CD14-positive monocyte (primary cell): ENCODE measurements around the gene FBXL13. TPM values are rescaled to one million over a fixed set of nuclear protein-coding genes. Genes with fewer than 3 reads are reported as not detected.

Experiments used
- DNase-seq, 3 donors: peaks; one replicate each; pipeline ENCODE4 v3.0.0-alpha.2; 2011 to 2022
- H2AFZ ChIP-seq: 2 replicates; pipeline ENCODE4 v1.6.0; 2012; ENCODE audit warnings: mild to moderate bottlenecking, low read depth, low read length, inconsistent platforms; ENCODE audit not compliant: insufficient read depth, poor library complexity, severe bottlenecking
- H3K27ac ChIP-seq, 2 donors: 1 replicate in 1 of 2; 2 replicates in 1 of 2; pipeline ENCODE4 v1.5.1; 2012 to 2013; ENCODE audit warnings: low read length in 2 of 2, control low read depth in 1 of 2, inconsistent platforms in 1 of 2, low read depth in 1 of 2, mild to moderate bottlenecking in 1 of 2
- H3K27me3 ChIP-seq, 2 donors: one replicate each; pipeline versions ENCODE4 v1.6.0 to v1.6.1; 2011 to 2013; ENCODE audit warnings: low read length in 2 of 2; ENCODE audit not compliant: control insufficient read depth in 2 of 2, insufficient read depth in 2 of 2
- H3K36me3 ChIP-seq, 2 donors: replicated peaks in 1 of 2; 1 replicate in 1 of 2; 2 replicates in 1 of 2; pipeline versions ENCODE4 v1.5.1 to v1.6.1; 2012 to 2013; ENCODE audit warnings: low read length in 2 of 2, control low read depth in 1 of 2, inconsistent platforms in 1 of 2, mild to moderate bottlenecking in 1 of 2; ENCODE audit not compliant: insufficient read depth in 2 of 2, control insufficient read depth in 1 of 2
- H3K4me1 ChIP-seq, 2 donors: 1 replicate in 1 of 2; 2 replicates in 1 of 2; pipeline versions ENCODE4 v1.5.1 to v1.6.1; 2012 to 2013; ENCODE audit warnings: low read length in 2 of 2, control low read depth in 1 of 2, inconsistent platforms in 1 of 2, mild to moderate bottlenecking in 1 of 2, moderate library complexity in 1 of 2; ENCODE audit not compliant: insufficient read depth in 2 of 2, control insufficient read depth in 1 of 2
- H3K4me2 ChIP-seq: replicated peaks from 2 replicates; pipeline ENCODE3; 2012; ENCODE audit warnings: low read length, moderate library complexity, mild to moderate bottlenecking; ENCODE audit not compliant: poor library complexity, severe bottlenecking; ENCODE audit errors: extremely low read depth
- H3K4me3 ChIP-seq, 3 experiments: fragments of 200-600 bp in 1 of 3; sonication (generic) in 1 of 3; replicated peaks in 1 of 3; 1 replicate in 2 of 3; 2 replicates in 1 of 3; pipeline ENCODE4 v1.5.1; 2011 to 2013; ENCODE audit warnings: low read length in 3 of 3, mild to moderate bottlenecking in 3 of 3, control low read depth in 2 of 3, low read depth in 2 of 3, inconsistent platforms in 1 of 3, moderate library complexity in 1 of 3
- H3K79me2 ChIP-seq: 2 replicates; pipeline ENCODE4 v1.6.0; 2012; ENCODE audit warnings: mild to moderate bottlenecking, control low read depth, inconsistent platforms, low read length, moderate library complexity; ENCODE audit not compliant: insufficient read depth
- H3K9ac ChIP-seq: 2 replicates; pipeline ENCODE4 v1.6.0; 2017; ENCODE audit warnings: low read length, mild to moderate bottlenecking; ENCODE audit not compliant: insufficient read depth, poor library complexity, severe bottlenecking
- H3K9me3 ChIP-seq, 2 donors: replicated peaks in 1 of 2; 1 replicate in 1 of 2; 2 replicates in 1 of 2; pipeline versions ENCODE4 v1.5.1 to v1.6.1; 2012 to 2013; ENCODE audit warnings: low read length in 2 of 2, control low read depth in 1 of 2; ENCODE audit not compliant: control insufficient read depth in 1 of 2, insufficient read depth in 1 of 2
- H4K20me1 ChIP-seq: 2 replicates; pipeline ENCODE4 v1.6.0; 2012; ENCODE audit warnings: mild to moderate bottlenecking, low read length, control low read depth, moderate library complexity; ENCODE audit not compliant: insufficient read depth
- H3K27ac Mint-ChIP-seq, 7 donors: one replicate each; pipeline ENCODE4 v1.8.0; 2020; ENCODE audit warnings: mild to moderate bottlenecking in 7 of 7, mixed read lengths in 7 of 7, moderate library complexity in 6 of 7, inconsistent platforms in 2 of 7
- H3K27me3 Mint-ChIP-seq, 3 donors: one replicate each; pipeline ENCODE4 v1.8.0; 2021 to 2022; ENCODE audit warnings: low read depth in 3 of 3, mild to moderate bottlenecking in 3 of 3, mixed read lengths in 3 of 3, moderate library complexity in 3 of 3, inconsistent platforms in 1 of 3
- H3K36me3 Mint-ChIP-seq, 2 donors: one replicate each; pipeline ENCODE4 v1.8.0; 2020; ENCODE audit warnings: mixed read lengths in 2 of 2, inconsistent platforms in 1 of 2, mild to moderate bottlenecking in 1 of 2
- H3K4me1 Mint-ChIP-seq: one replicate; pipeline ENCODE4 v1.8.0; 2020; ENCODE audit warnings: mild to moderate bottlenecking, mixed read lengths
- H3K4me3 Mint-ChIP-seq, 2 donors: one replicate each; pipeline ENCODE4 v1.8.0; 2020; ENCODE audit warnings: mild to moderate bottlenecking in 2 of 2, mixed read lengths in 2 of 2, moderate library complexity in 1 of 2
- H3K9me3 Mint-ChIP-seq, 7 donors: one replicate each; pipeline ENCODE4 v1.8.0; 2020 to 2022; ENCODE audit warnings: mixed read lengths in 7 of 7, mild to moderate bottlenecking in 6 of 7, moderate library complexity in 6 of 7, inconsistent platforms in 2 of 7
- CTCF ChIP-seq: fragments of 200-600 bp; IDR thresholded peaks from one replicate; pipeline ENCODE4 v1.8.0; 2022; ENCODE audit warnings: antibody characterized with exemption, mild to moderate bottlenecking
- WGBS: methylation state at CpG from one replicate; pipeline ENCODE4 v1.1.5; 2013; ENCODE audit warnings: missing lambda C conversion rate; ENCODE audit not compliant: insufficient coverage; 5-methylcytosine and 5-hydroxymethylcytosine counted together
- intact Hi-C, 2 donors: fragments of 100-400 bp; cut with micrococcal nuclease; formaldehyde crosslinking; loops; one replicate each; pipeline versions ENCODE4 v1.15.0 to v1.15.1; 2023
- polyA plus RNA-seq, 3 donors: library from polyadenylated mRNA; depleted of rRNA in 1 of 3; unstranded in 2 of 3; stranded (reverse) in 1 of 3; fragments of 300-500 nt in 2 of 3; fragments of >200 nt in 1 of 3; fragmentation: Illumina TruSeq in 2 of 3; gene quantifications; 1 replicate in 2 of 3; 2 replicates in 1 of 3; pipeline ENCODE4 v1.2.3, GENCODE V29; 2012 to 2021

FBXL13 gene
- polyA plus RNA-seq, 3 donors, result 0.05 TPM; not detected in 2

DNA sequence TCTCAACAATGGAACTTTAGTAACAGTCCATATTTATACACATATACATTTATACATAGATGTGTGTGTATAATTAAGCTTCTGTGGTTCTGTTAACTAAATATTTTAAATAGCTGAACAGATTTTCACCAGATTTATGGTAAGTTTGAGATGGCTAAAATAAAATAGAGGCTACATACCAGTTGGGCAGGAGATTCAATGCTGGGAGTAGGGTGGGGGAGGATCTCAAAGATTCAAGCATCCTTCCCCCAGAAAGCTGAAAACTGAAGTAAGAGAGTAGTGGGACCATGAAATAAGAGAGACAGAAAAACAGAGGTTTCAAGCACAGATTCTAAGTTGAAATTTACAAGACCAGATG, 147.8 kb downstream of the FBXL13 start:
- no peak overlapping the region for H2AFZ ChIP-seq
- no peaks in the 10 kb centered on the region for H3K36me3 Mint-ChIP-seq
- H3K9me3 Mint-ChIP-seq, result peaks cover 0 to 7% (median 0%) of the 10 kb centered on the region in 7 donors
- no peaks in the 10 kb centered on the region for H3K79me2 ChIP-seq
- H3K27ac Mint-ChIP-seq, result no peak overlapping the region
- H3K4me3 Mint-ChIP-seq, result no peak overlapping the region
- no peak overlapping the region for H3K4me3 ChIP-seq
- no peaks in the 10 kb centered on the region for H3K27me3 ChIP-seq
- H3K4me1 ChIP-seq, result no peaks in the 10 kb centered on the region
- H3K9me3 ChIP-seq, result no peaks in the 10 kb centered on the region
- no peak overlapping the region for H3K4me2 ChIP-seq
- H4K20me1 ChIP-seq, result no peaks in the 10 kb centered on the region
- H3K27me3 Mint-ChIP-seq, result no peaks in the 10 kb centered on the region
- no peaks in the 10 kb centered on the region for H3K36me3 ChIP-seq
- intact Hi-C loops, result no loop called here
- no peak for DNase-seq
- no peaks in the 10 kb centered on the region for H3K4me1 Mint-ChIP-seq
- no peak for TF ChIP-seq CTCF
- H3K9ac ChIP-seq, result no peak overlapping the region
- H3K27ac ChIP-seq, result no peak overlapping the region

DNA sequence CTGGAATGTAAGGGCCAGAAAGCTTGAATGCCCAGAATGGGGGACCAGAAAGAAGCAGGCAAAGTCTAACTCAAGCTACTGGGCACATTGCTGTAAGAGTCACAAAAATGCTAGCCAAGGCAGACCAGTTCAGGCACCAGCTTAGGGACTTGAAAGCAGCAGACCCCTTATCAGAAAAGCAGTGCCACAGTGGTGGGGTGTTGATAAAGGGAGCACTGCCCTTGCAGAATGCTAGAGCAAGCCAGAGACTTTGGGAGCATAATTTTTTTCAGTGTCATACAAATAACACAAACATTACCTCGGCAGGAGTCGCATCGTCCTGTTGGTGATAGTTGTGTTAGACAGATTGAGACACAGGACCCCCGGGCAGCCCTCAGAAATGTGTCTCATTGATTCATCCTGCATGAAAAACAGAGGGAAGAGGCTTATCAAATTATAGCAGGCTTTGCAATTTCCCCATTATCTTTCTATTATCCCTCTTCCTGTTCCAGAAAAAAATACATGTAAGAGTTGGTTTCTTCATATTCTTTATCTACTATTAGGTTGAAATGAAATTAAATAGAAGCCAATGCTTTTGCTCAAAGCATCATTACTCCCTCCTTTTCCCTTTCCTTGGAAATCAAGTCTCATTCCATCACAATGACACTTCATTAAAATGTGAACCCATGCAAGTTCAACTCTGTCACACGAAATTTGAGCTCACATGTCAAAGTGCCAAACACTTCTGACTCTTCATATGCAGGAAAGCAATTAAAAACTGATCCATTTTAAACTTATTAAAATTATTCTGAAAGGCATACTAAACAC, 148.4 kb downstream of the FBXL13 start:
- no peak overlapping the region for H3K4me2 ChIP-seq
- no peaks in the 10 kb centered on the region for H4K20me1 ChIP-seq
- DNase-seq, result no peak
- H3K4me1 ChIP-seq, result no peaks in the 10 kb centered on the region
- TF ChIP-seq CTCF, result no peak
- no peaks in the 10 kb centered on the region for H3K27me3 Mint-ChIP-seq
- no peak overlapping the region for H2AFZ ChIP-seq
- H3K4me1 Mint-ChIP-seq, result no peaks in the 10 kb centered on the region
- H3K27me3 ChIP-seq, result no peaks in the 10 kb centered on the region
- no peaks in the 10 kb centered on the region for H3K36me3 Mint-ChIP-seq
- H3K79me2 ChIP-seq, result no peaks in the 10 kb centered on the region
- no peak overlapping the region for H3K4me3 Mint-ChIP-seq
- intact Hi-C loops, result no loop called here
- no peaks in the 10 kb centered on the region for H3K9me3 ChIP-seq
- no peak overlapping the region for H3K4me3 ChIP-seq
- no peaks in the 10 kb centered on the region for H3K36me3 ChIP-seq
- H3K27ac ChIP-seq, result no peak overlapping the region
- no peak overlapping the region for H3K9ac ChIP-seq
- H3K9me3 Mint-ChIP-seq, result peaks cover 0 to 7% (median 0%) of the 10 kb centered on the region in 7 donors
- H3K27ac Mint-ChIP-seq, result no peak overlapping the region
- WGBS, result 57% methylated on average over 1 of the region's 5 CpGs
